GM23248 (cell line): ENCODE results near the gene ZNF692.

Experiments
- EZH2 ChIP-seq: fragments of 200-600 bp; sonication (generic); IDR thresholded peaks from 2 replicates; pipeline ENCODE4 v1.6.1; 2018; ENCODE audit warnings: antibody characterized with exemption, mild to moderate bottlenecking; ENCODE audit not compliant: insufficient read depth, poor library complexity, severe bottlenecking
- EZH2phosphoT487 ChIP-seq: fragments of 200-600 bp; sonication (generic); IDR thresholded peaks from 2 replicates; pipeline ENCODE4 v1.6.1; 2018; ENCODE audit warnings: antibody characterized with exemption, moderate library complexity, mild to moderate bottlenecking, low read depth; ENCODE audit not compliant: insufficient read depth

GRCh38 chr1:248858096-248858890 is 592 bp downstream of the ZNF692 start:
- no peak for TF ChIP-seq EZH2
- TF ChIP-seq EZH2phosphoT487: no peak
